Breast epithelium (tissue), 3 donors: ENCODE results near the gene ZNF92.
"Not testable (repeated sequence)": the region's sequence is repeated elsewhere in the genome, so short reads cannot be mapped to it uniquely, and the experiment has no call there.

ENCODE experiments used
- POLR2A ChIP-seq: fragments of 450-650 bp; IDR thresholded peaks from one replicate; pipeline ENCODE4 v1.6.1; 2016; ENCODE audit warnings: antibody characterized with exemption, mild to moderate bottlenecking, moderate library complexity
- TF ChIP-seq, protein P1 (sequence below), 3 donors: fragments of 450-650 bp; IDR thresholded peaks; one replicate each; pipeline ENCODE4 v1.5.1; 2016 to 2017; ENCODE audit warnings: antibody characterized with exemption in 3 of 3, mild to moderate bottlenecking in 3 of 3, moderate library complexity in 3 of 3

DNA sequence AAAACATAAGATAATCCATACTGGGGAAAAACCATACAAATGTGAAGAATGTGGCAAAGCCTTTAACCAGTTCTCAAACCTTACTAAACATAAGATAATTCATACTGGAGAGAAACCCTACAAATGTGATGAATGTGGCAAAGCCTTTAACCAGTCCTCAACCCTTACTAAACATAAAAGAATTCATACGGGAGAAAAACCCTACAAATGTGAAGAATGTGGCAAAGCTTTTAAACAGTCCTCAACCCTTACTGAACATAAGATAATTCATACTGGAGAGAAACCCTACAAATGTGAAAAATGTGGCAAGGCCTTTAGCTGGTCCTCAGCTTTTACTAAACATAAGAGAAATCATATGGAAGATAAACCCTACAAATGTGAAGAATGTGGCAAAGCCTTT, 25.4 kb downstream of the ZNF92 start:
- TF ChIP-seq, protein P1, sequence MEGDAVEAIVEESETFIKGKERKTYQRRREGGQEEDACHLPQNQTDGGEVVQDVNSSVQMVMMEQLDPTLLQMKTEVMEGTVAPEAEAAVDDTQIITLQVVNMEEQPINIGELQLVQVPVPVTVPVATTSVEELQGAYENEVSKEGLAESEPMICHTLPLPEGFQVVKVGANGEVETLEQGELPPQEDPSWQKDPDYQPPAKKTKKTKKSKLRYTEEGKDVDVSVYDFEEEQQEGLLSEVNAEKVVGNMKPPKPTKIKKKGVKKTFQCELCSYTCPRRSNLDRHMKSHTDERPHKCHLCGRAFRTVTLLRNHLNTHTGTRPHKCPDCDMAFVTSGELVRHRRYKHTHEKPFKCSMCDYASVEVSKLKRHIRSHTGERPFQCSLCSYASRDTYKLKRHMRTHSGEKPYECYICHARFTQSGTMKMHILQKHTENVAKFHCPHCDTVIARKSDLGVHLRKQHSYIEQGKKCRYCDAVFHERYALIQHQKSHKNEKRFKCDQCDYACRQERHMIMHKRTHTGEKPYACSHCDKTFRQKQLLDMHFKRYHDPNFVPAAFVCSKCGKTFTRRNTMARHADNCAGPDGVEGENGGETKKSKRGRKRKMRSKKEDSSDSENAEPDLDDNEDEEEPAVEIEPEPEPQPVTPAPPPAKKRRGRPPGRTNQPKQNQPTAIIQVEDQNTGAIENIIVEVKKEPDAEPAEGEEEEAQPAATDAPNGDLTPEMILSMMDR (IDR thresholded peaks at IDR 0.05): not testable (repeated sequence)
- not testable (repeated sequence) for TF ChIP-seq POLR2A
